Keratinocyte (primary cell): ENCODE data around the gene BORCS6.

Experiments used
- EZH2 ChIP-seq: IDR thresholded peaks from one replicate; pipeline ENCODE4 v1.6.1; 2012; ENCODE audit warnings: inconsistent platforms, mild to moderate bottlenecking, low read length, moderate library complexity
- TF ChIP-seq, protein P1 (sequence below), 3 experiments: IDR thresholded peaks in 1 of 3; conservative IDR thresholded peaks in 1 of 3; optimal IDR thresholded peaks in 1 of 3; 2 replicates in 2 of 3; 3 replicates in 1 of 3; pipeline versions ENCODE3 to v1.5.1; 2011; ENCODE audit warnings: low read length in 3 of 3, mild to moderate bottlenecking in 3 of 3, moderate library complexity in 2 of 3, control low read depth in 1 of 3, inconsistent platforms in 1 of 3; ENCODE audit not compliant: insufficient read depth in 2 of 3; ENCODE audit errors: extremely low read depth in 1 of 3

DNA sequence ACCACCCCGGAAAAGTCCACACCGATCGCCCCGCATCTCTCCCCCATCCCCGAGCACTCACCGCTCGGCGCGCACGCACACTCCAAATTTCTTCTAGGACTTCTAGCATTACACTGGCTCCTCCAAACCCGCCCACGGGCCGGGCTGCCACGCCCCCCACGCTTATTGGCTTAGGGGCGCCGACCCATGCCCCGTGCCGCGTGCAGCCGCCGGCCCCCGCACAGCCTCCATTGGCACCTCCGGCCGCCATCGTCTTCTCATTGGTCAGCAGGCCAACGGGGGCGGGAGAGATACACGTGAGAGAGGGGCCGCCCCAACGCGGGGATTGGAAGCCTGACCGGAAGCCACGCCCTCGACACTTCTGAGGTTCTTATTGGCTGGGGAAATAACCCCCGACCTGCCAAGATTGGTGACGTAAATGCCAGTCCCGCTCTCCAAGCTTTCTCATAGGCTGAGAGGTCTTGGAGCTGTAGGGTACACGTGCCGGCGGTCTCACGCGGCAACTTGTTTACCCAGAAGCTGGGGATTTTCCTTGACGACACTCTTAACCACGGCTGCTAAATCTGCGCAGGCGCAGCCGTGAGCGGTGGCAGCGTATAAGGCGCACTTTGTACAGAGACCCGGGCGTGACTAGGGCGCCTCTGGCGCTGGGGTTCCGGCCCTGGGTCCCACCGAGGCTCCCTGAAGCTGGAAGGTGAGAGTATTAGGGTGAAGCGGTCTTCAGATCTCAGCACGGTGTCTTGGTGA lies 33.6 kb downstream of the BORCS6 start:
- TF ChIP-seq, protein P1, sequence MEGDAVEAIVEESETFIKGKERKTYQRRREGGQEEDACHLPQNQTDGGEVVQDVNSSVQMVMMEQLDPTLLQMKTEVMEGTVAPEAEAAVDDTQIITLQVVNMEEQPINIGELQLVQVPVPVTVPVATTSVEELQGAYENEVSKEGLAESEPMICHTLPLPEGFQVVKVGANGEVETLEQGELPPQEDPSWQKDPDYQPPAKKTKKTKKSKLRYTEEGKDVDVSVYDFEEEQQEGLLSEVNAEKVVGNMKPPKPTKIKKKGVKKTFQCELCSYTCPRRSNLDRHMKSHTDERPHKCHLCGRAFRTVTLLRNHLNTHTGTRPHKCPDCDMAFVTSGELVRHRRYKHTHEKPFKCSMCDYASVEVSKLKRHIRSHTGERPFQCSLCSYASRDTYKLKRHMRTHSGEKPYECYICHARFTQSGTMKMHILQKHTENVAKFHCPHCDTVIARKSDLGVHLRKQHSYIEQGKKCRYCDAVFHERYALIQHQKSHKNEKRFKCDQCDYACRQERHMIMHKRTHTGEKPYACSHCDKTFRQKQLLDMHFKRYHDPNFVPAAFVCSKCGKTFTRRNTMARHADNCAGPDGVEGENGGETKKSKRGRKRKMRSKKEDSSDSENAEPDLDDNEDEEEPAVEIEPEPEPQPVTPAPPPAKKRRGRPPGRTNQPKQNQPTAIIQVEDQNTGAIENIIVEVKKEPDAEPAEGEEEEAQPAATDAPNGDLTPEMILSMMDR (optimal IDR thresholded peaks at IDR 0.05 in 1 of 3, IDR thresholded peaks at IDR 0.05 in 1 of 3, conservative IDR thresholded peaks at IDR 0.05 in 1 of 3; ENCODE audit: extremely low read depth in 1 of 3, insufficient read depth in 2 of 3, low read length in 3 of 3) = no peak
- no peak for TF ChIP-seq EZH2
